Panc1 (cell line): ENCODE results near the gene IRF2. TPM values are rescaled to one million over a fixed set of nuclear protein-coding genes. Genes with fewer than 3 reads are reported as not detected.

ENCODE experiments used
- ATAC-seq: fragments of 200-7000 bp; cut with Tn5 transposase; 2 replicates; pipeline ENCODE4 v1.9.1; 2020; ENCODE audit warnings: mild to moderate bottlenecking, moderate library complexity
- BruUV-seq: library from RNA; stranded (reverse); fragments of 400-500 nt; replicated peaks from 2 replicates; lab custom pipeline; 2021; lab: Mats Ljungman, UMichigan
- CTCF ChIA-PET: fragments of 300-600 bp; sonication (Branson Sonifier 250); formaldehyde crosslinking; loops from one replicate; lab custom pipeline; 2022; ENCODE audit warnings: antibody characterized with exemption; lab: Charles Lee
- POLR2A ChIA-PET: fragments of 300-600 bp; sonication (Branson Sonifier 250); formaldehyde crosslinking; loops from one replicate; lab custom pipeline; 2022; ENCODE audit warnings: antibody characterized with exemption; lab: Charles Lee
- DNase-seq: peaks from one replicate; pipeline ENCODE4 v3.0.0-alpha.2; 2010; ENCODE audit warnings: low read depth, low spot score
- H3K27ac ChIP-seq: 2 replicates; pipeline ENCODE4 v1.5.1; 2011; ENCODE audit warnings: mild to moderate bottlenecking, low read length, inconsistent platforms
- H3K27me3 ChIP-seq: fragments of 200-500 bp; sonication (Bioruptor generic); 2 replicates; pipeline ENCODE4 v1.6.0; 2014; ENCODE audit warnings: low read length, inconsistent platforms; ENCODE audit not compliant: control insufficient read depth, insufficient read depth
- H3K36me3 ChIP-seq: fragments of 200-500 bp; sonication (Bioruptor generic); 2 replicates; pipeline ENCODE4 v1.5.1; 2014; ENCODE audit warnings: inconsistent platforms, mild to moderate bottlenecking, low read length, moderate library complexity; ENCODE audit not compliant: control insufficient read depth, insufficient read depth
- H3K4me1 ChIP-seq: 2 replicates; pipeline ENCODE4 v1.5.1; 2011; ENCODE audit warnings: inconsistent platforms, mild to moderate bottlenecking, low read length, moderate library complexity; ENCODE audit not compliant: control insufficient read depth, insufficient read depth
- H3K4me3 ChIP-seq, 2 experiments: 2 replicates each; pipeline ENCODE4 v1.5.1; 2011 to 2012; ENCODE audit warnings: low read depth in 2 of 2, low read length in 2 of 2, mild to moderate bottlenecking in 2 of 2, inconsistent platforms in 1 of 2, moderate library complexity in 1 of 2
- H3K9me3 ChIP-seq: fragments of 200-500 bp; sonication (Bioruptor generic); 2 replicates; pipeline ENCODE4 v1.5.1; 2014; ENCODE audit warnings: low read depth, mild to moderate bottlenecking, inconsistent platforms, low read length, moderate library complexity; ENCODE audit not compliant: control insufficient read depth, insufficient read depth
- CTCF ChIP-seq: fragments of 450-650 bp; IDR thresholded peaks from 2 replicates; pipeline ENCODE4 v1.5.1; 2017; ENCODE audit warnings: mild to moderate bottlenecking
- POLR2AphosphoS5 ChIP-seq: IDR thresholded peaks from 2 replicates; pipeline ENCODE4 v1.6.1; 2012; ENCODE audit warnings: mild to moderate bottlenecking, low read depth, low read length, moderate library complexity
- SIN3A ChIP-seq: IDR thresholded peaks from 2 replicates; pipeline ENCODE4 v1.6.1; 2012; ENCODE audit warnings: low read depth, mild to moderate bottlenecking, low read length, moderate library complexity, borderline replicate concordance; ENCODE audit not compliant: insufficient read depth
- TCF7L2 ChIP-seq: IDR thresholded peaks from 2 replicates; pipeline ENCODE4 v1.6.1; 2011; ENCODE audit warnings: mild to moderate bottlenecking, low read depth, low read length, inconsistent platforms
- in situ Hi-C: cut with HindIII; loops from 2 replicates; pipeline ENCODE4 v1.10.0; 2016; ENCODE audit warnings: low sequenced_read_pairs, low pct_unique_long_range_greater_than_20kb
- intact Hi-C: fragments of 100-400 bp; cut with micrococcal nuclease; formaldehyde crosslinking; loops from one replicate; pipeline ENCODE4 v1.10.0; 2022; ENCODE audit not compliant: unreplicated experiment
- total RNA-seq: library from RNA; stranded (reverse); gene quantifications from one replicate; pipeline ENCODE4 v1.2.1, GENCODE V29; 2021; ENCODE audit not compliant: unreplicated experiment
- TF ChIP-seq, protein P1 (sequence below), 2 experiments: IDR thresholded peaks; 2 replicates each; pipeline ENCODE4 v1.6.1; 2011 to 2012; ENCODE audit warnings: low read depth in 2 of 2, control low read depth in 1 of 2, low read length in 1 of 2, mild to moderate bottlenecking in 1 of 2, moderate library complexity in 1 of 2; ENCODE audit not compliant: insufficient read depth in 1 of 2

Gene IRF2
- total RNA-seq, 1 experiment from 2014 or later = 16.2 TPM

DNA sequence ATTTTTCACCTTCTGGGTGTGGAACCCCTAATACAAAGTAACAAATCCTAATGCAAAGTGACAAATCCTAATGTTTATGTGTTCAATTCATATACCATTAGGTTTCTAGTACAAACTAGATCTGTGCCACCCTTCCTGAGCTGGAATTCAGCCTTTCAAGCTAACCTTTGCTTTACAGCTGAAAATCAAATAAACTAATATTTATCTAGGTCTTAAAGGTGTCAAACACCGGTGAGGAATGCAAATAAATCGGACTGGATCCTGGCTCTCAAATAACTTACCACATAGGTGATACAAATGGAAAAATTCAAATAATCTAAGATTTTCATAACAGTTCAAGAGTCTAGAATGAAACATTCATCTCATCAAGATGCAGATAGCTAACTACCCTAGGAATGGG is 11.6 kb downstream of the IRF2 start:
- Histone ChIP-seq H3K4me3 (no peak overlapping the region), H3K27me3 (no peaks in the 10 kb centered on the region), H3K4me1 (peaks cover 8% of the 10 kb centered on the region), H3K36me3 (no peaks in the 10 kb centered on the region), H3K9me3 (no peaks in the 10 kb centered on the region), H3K27ac (no peak overlapping the region)
- CTCF ChIA-PET = no interaction called here
- DNase-seq (no peak), ATAC-seq (no peak)
- POLR2A ChIA-PET = interaction anchor here (0.6 kb wide), 1 partner anchor 12 kb away, joined by 3 read pairs; the partner anchor contains the start of gene IRF2
- intact Hi-C loops = no loop called here
- in situ Hi-C loops = no loop called here
- BruUV-seq = no TSS peak
- TF ChIP-seq SIN3A (no peak), POLR2AphosphoS5 (no peak)

DNA sequence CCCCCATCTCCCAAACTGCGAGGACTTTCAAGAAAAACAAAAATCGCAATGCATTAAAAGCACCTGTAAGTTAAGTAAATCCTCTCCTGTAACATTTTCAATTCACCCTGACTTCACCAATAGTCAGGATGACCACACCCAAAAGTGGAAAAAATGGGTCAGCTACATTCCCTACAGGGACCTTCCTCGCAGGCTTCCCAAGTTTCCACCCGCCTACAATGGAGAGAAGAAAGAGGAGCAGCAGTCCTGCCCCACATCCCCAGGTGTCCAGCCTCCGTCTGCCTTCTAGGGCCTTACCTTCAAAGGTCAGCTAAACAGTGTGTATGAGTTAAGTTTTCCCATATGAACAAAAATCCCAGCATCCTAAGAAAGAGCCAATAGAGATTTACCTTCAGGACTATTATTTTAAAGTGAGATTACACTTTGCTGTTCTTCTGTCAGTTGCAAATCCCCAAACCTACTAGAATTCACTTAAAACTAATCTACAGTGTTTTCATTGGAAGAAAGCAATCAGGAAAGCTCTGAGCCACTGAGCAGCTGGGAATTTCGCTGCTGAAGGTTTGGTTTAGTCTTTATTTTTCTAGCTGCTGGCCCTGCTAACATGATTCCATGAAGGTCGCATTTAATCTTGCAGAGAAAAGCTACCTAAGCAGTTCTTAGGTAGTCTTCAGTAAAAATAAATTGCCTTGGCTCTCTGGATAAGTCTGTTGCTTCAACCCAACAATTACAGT is 12.5 kb downstream of the IRF2 start:
- intact Hi-C loops = no loop called here
- CTCF ChIA-PET = no interaction called here
- in situ Hi-C loops = no loop called here

More for the DNA sequence above, 12.5 kb downstream of the IRF2 start:
- Histone ChIP-seq H3K27me3 (no peaks in the 10 kb centered on the region), H3K27ac (no peak overlapping the region), H3K4me1 (peaks cover 8% of the 10 kb centered on the region), H3K36me3 (no peaks in the 10 kb centered on the region), H3K9me3 (no peaks in the 10 kb centered on the region), H3K4me3 (no peak overlapping the region)
- ATAC-seq (no peak), DNase-seq (no peak)
- POLR2A ChIA-PET = interaction anchor here (0.6 kb wide), 1 partner anchor 13 kb away, joined by 3 read pairs; the partner anchor contains the start of gene IRF2
- TF ChIP-seq POLR2AphosphoS5 (no peak), CTCF (no peak), TCF7L2 (no peak), SIN3A (no peak)
- TF ChIP-seq, protein P1, sequence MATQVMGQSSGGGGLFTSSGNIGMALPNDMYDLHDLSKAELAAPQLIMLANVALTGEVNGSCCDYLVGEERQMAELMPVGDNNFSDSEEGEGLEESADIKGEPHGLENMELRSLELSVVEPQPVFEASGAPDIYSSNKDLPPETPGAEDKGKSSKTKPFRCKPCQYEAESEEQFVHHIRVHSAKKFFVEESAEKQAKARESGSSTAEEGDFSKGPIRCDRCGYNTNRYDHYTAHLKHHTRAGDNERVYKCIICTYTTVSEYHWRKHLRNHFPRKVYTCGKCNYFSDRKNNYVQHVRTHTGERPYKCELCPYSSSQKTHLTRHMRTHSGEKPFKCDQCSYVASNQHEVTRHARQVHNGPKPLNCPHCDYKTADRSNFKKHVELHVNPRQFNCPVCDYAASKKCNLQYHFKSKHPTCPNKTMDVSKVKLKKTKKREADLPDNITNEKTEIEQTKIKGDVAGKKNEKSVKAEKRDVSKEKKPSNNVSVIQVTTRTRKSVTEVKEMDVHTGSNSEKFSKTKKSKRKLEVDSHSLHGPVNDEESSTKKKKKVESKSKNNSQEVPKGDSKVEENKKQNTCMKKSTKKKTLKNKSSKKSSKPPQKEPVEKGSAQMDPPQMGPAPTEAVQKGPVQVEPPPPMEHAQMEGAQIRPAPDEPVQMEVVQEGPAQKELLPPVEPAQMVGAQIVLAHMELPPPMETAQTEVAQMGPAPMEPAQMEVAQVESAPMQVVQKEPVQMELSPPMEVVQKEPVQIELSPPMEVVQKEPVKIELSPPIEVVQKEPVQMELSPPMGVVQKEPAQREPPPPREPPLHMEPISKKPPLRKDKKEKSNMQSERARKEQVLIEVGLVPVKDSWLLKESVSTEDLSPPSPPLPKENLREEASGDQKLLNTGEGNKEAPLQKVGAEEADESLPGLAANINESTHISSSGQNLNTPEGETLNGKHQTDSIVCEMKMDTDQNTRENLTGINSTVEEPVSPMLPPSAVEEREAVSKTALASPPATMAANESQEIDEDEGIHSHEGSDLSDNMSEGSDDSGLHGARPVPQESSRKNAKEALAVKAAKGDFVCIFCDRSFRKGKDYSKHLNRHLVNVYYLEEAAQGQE (IDR thresholded peaks at IDR 0.05; ENCODE audit: insufficient read depth in 1 of 2, low read depth in 2 of 2, low read length in 1 of 2) = no peak
- no TSS peak for BruUV-seq
